Measurements from ENCODE around the gene FPGS. TPM values are rescaled to one million over a fixed set of nuclear protein-coding genes. Genes with fewer than 3 reads are reported as not detected.

Gene FPGS
- total and polyA plus RNA-seq, 8 donors, result 38.8 to 97.4 (median 51.8) TPM

Small RNAs within 50 kb of the gene (microRNA-seq; reads per million reads assigned to microRNA genes)
- gene MIR2861 (0 to 0.67 reads per million in 2 donors), gene MIR3960 (0.14 to 0.17 reads per million in 2 donors)

Other genes with a start within 250 kb of the FPGS start
- 10 to 100 TPM; 63.0 to 76.7 TPM for gene STXBP1, start 190.6 kb upstream of the FPGS start, total RNA-seq
- gene STXBP1, start 190.6 kb upstream of the FPGS start, polyA plus RNA-seq (ENCODE audit: insufficient read length in 6 of 6), result 10 to 100 TPM; 40.7 to 50.0 (median 48.1) TPM
- 1 to 10 TPM in 1 of 2 donors, under 1 TPM in 1; 0.35 to 7.6 TPM for gene CFAP157, start 95.9 kb upstream of the FPGS start, total RNA-seq
- 10 to 100 TPM in 3 of 6 donors, 1 to 10 TPM in 3; 3.3 to 12.6 (median 9.8) TPM for gene CFAP157, start 95.9 kb upstream of the FPGS start, polyA plus RNA-seq (ENCODE audit: insufficient read length in 6 of 6)
- gene PTRH1, start 87.2 kb upstream of the FPGS start, total RNA-seq, result 10 to 100 TPM; 17.1 to 20.2 TPM
- 10 to 100 TPM in 1 of 6 donors, 1 to 10 TPM in 5; 3.6 to 10.3 (median 6.5) TPM for gene PTRH1, start 87.2 kb upstream of the FPGS start, polyA plus RNA-seq (ENCODE audit: insufficient read length in 6 of 6)
- 1 to 10 TPM in 1 of 2 donors, under 1 TPM in 1; 0.15 to 1.0 TPM for gene TTC16, start 86.8 kb upstream of the FPGS start, total RNA-seq
- gene TTC16, start 86.8 kb upstream of the FPGS start, polyA plus RNA-seq (ENCODE audit: insufficient read length in 6 of 6), result 1 to 10 TPM in 1 of 6 donors, under 1 TPM in 5; 0.29 to 1.4 (median 0.78) TPM
- 10 to 100 TPM; 19.5 to 21.8 TPM for gene TOR2A, start 67.6 kb upstream of the FPGS start, total RNA-seq
- 10 to 100 TPM; 10.6 to 16.4 (median 13.2) TPM for gene TOR2A, start 67.6 kb upstream of the FPGS start, polyA plus RNA-seq (ENCODE audit: insufficient read length in 6 of 6)
- 10 to 100 TPM; 21.7 to 41.9 TPM for gene SH2D3C, start 24.2 kb upstream of the FPGS start, total RNA-seq
- gene SH2D3C, start 24.2 kb upstream of the FPGS start, polyA plus RNA-seq (ENCODE audit: insufficient read length in 6 of 6), result 10 to 100 TPM; 25.1 to 38.3 (median 32.6) TPM
- gene CDK9, start 16.8 kb upstream of the FPGS start, total RNA-seq, result 10 to 100 TPM; 78.8 to 83.4 TPM
- gene CDK9, start 16.8 kb upstream of the FPGS start, polyA plus RNA-seq (ENCODE audit: insufficient read length in 6 of 6), result 10 to 100 TPM; 56.0 to 68.7 (median 61.1) TPM
- 100 to 1,000 TPM; 173 to 354 TPM for gene ENG, start 51.8 kb downstream of the FPGS start, total RNA-seq
- gene ENG, start 51.8 kb downstream of the FPGS start, polyA plus RNA-seq (ENCODE audit: insufficient read length in 6 of 6), result 100 to 1,000 TPM in 1 of 6 donors, 10 to 100 TPM in 5; 71.8 to 120 (median 88.1) TPM
- 100 to 1,000 TPM; 111 to 264 TPM for gene AK1, start 74.8 kb downstream of the FPGS start, total RNA-seq
- 10 to 100 TPM; 47.3 to 93.5 (median 63.8) TPM for gene AK1, start 74.8 kb downstream of the FPGS start, polyA plus RNA-seq (ENCODE audit: insufficient read length in 6 of 6)
- 10 to 100 TPM; 43.5 to 57.0 TPM for gene ST6GALNAC6, start 96.7 kb downstream of the FPGS start, total RNA-seq
- 10 to 100 TPM; 44.1 to 53.5 (median 48.6) TPM for gene ST6GALNAC6, start 96.7 kb downstream of the FPGS start, polyA plus RNA-seq (ENCODE audit: insufficient read length in 6 of 6)
- 10 to 100 TPM; 62.5 to 89.9 TPM for gene ST6GALNAC4, start 114.2 kb downstream of the FPGS start, total RNA-seq
- 10 to 100 TPM; 20.7 to 31.5 (median 24.3) TPM for gene ST6GALNAC4, start 114.2 kb downstream of the FPGS start, polyA plus RNA-seq (ENCODE audit: insufficient read length in 6 of 6)
- 1 to 10 TPM; 3.8 to 6.7 TPM for gene PIP5KL1, start 127.9 kb downstream of the FPGS start, total RNA-seq
- gene PIP5KL1, start 127.9 kb downstream of the FPGS start, polyA plus RNA-seq (ENCODE audit: insufficient read length in 6 of 6), result 1 to 10 TPM; 2.7 to 7.9 (median 5.0) TPM
- gene DPM2, start 135.0 kb downstream of the FPGS start, total RNA-seq, result 10 to 100 TPM; 38.6 to 47.6 TPM
- gene DPM2, start 135.0 kb downstream of the FPGS start, polyA plus RNA-seq (ENCODE audit: insufficient read length in 6 of 6), result 10 to 100 TPM; 32.1 to 38.5 (median 34.6) TPM
- 10 to 100 TPM; 60.7 to 67.3 TPM for gene EEIG1, start 178.1 kb downstream of the FPGS start, total RNA-seq
- gene EEIG1, start 178.1 kb downstream of the FPGS start, polyA plus RNA-seq (ENCODE audit: insufficient read length in 6 of 6), result 10 to 100 TPM; 28.2 to 40.7 (median 35.7) TPM

All from left lung (tissue), 8 donors.